Iris pigment epithelial cell (primary cell): ENCODE results near the gene MIA2.

Experiments
- DNase-seq: peaks from one replicate; pipeline ENCODE4 v3.0.0-alpha.2; 2011; ENCODE audit warnings: low read depth

MIA2 gene

DNA sequence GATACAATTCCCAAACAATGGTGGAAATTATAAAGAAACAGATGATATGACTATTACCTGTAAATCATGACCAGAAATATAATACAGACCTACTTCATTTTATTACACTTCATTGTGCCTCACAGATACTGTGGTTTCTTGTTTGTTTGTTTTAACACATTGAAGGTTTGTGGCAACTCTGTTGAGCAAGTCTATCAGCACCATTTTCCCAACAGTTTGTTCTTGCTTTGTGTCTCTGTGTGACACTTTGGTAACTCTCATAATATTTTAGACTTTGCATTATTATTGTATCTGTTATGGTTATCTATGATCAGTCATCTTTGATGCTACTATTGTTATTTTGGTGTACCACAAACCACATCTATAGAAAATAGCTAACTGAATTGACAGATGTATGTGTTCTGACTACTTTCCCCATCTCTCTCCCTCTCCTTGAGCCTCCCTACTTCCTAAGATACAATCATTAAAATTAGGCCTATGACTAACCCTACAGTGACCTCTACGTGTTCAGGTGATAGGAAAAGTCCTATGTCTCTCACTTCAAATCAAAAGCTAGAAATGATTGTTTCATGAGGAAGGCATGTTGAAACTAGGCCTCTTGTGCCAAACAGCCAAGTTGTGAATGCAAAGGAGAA, 149.4 kb downstream of the MIA2 start:
- DNase-seq: no peak

GRCh38 chr14:39383741-39384140, 150.0 kb downstream of the MIA2 start:
- no peak for DNase-seq

DNA sequence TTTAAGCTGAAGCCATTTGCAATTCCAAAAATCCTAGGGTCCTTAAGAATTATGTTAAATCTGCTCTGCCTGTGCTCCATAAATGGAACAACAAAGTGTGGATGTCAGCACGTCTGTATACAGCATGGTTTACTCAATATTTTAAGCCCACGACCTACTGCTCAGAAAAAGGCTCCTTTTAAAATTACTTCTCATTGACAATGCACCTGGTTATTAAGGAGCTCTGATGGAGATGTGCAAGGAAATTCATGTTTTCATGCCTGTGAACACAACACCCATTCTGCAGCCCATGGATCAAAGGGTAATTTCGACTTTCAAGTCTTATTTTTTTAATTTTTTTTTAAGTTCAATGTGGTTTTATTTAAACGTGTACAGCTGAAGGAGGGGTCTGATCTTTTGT, 150.5 kb downstream of the MIA2 start:
- DNase-seq: no peak

- no peak for DNase-seq
Observed at GRCh38 chr14:39393289-39393688, 159.6 kb downstream of the MIA2 start.

- peak; percentile 38 for DNase-seq
Observed at GRCh38 chr14:39395555-39396254, 162.0 kb downstream of the MIA2 start.

GRCh38 chr14:39396448-39396847, 162.7 kb downstream of the MIA2 start:
- DNase-seq: peak; percentile 69

DNA sequence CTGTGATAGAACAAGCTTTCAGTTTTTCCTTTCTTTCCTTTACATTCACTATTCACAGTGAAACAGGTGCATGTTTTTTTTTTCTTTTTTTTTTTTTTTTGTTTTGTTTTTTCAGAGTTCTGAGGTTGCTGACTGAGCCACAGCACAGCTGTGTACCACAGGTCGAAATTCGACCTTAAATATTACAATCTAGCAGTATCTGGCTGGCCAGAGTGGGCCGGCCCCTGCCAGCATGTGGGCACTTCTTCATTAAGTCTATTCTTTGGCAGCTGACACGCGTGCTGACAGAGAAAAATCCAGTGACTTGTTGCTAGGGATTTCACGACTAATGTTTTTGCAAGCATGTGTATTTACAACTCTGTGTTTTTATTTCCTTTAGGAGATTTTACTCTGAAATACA, 164.7 kb downstream of the MIA2 start:
- no peak for DNase-seq

DNA sequence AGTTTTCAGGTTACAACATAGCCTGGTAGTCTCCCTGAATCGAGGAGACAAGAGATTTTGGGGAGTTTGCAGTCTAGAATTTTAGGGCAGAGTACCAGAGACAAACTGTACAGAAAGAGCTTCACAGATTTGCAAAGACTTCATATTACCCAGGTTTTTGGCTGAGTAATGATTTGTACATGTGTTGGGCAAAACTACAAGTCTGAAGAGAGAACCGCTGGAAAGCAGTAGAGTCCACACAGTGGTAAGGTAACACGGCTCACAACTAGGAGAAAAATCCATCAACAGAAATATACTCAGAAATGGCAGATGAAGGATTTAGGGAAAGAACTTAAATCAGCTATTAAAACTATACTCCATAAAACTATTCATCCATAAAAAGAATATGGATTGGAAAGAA, 172.8 kb downstream of the MIA2 start:
- no peak for DNase-seq

- DNase-seq: no peak
Observed at GRCh38 chr14:39416072-39416471, 182.4 kb downstream of the MIA2 start.

DNA sequence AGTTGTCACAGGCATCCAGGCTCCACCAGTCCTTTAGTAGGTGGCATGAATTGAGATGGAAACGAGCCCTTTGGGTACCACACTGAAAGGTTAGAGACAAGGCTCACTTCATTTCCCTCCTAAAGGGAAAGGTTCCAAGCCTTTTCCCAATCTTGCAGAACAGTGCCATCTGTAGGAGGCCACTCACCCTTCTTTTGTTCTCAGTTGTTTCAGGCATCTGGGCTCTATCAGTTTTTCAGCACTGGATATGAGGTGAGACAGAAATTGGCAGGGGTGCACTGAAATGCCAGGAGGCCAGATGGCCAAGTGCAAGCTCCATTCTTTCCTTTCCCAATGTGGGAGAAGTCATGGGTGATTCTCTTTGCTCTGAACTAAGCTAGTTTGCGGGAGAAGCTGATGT, 183.3 kb downstream of the MIA2 start:
- peak; percentile 42 for DNase-seq

DNA sequence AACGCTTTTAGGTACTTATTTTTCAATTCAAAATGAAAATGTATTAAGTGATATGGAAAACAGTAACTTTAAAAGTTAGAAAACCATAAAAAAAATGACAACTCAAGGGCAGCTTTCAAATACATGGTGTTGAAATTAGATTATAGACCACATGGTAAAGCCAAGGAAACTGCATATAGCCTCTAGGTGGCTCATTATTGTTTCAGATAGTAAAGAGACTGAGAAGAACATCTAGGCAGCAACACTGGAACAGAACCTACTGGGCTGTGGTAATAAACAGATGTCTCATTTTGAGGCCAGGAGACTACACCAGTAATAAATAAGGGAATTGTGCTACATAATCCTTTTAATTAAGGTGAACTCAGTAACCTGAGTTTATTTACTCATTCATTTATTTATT, 185.6 kb downstream of the MIA2 start:
- DNase-seq: peak; percentile 11

GRCh38 chr14:39422243-39422642, 188.5 kb downstream of the MIA2 start:
- no peak for DNase-seq

- no peak for DNase-seq
Observed at GRCh38 chr14:39423793-39424192, 190.1 kb downstream of the MIA2 start.

DNA sequence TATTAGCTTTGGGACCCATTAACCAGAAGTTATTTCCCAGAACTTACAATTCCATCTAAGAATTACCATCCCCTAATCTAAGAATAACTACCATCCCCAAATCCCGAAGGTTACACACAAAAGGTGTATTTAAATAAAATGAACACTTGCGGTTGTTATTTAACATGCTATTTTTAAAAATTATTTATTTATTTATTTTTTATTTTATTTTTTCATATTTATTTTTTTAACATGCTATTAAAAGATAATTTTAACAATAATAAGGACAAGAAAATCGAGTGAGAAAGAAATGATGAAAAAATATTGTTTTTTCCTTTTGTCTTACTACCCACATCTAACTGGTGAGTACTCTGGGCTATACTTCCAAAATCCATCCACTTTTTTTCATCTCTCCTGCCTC, 192.2 kb downstream of the MIA2 start:
- DNase-seq: no peak

GRCh38 chr14:39426605-39427004, 192.9 kb downstream of the MIA2 start:
- DNase-seq: peak; percentile 66

GRCh38 chr14:39428118-39428517, 194.4 kb downstream of the MIA2 start:
- no peak for DNase-seq

DNA sequence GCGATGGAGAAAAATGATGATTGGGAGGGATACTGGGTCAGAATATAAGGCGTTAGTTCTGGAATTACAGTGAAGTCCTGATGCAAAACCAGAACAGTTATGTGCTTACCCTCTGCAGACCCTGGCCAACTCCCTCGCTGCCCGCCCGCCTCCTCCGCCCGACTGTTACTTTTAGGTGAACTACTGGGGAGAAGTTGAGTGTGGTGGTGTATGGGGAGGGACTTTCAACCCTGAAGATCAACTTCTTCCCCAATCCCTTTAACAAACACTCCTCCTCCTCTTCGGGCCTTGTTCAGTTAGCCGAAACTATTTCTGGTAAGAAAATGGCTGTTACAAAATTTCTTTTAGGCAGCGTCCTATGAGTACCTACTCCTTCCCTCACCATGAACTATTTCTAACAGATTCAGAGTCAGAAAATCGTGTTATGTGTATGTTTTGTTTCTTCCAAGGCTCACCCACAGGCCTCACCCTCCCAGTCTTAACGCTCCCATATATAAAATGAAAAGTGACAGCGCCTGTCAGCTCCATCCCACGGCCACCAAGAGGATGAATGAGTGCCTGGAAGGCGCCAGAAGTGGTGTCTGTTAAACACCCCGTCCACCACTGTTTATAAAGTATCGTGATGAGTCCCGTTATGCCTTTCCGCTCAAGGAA, 197.2 kb downstream of the MIA2 start:
- peak; percentile 31 for DNase-seq

DNA sequence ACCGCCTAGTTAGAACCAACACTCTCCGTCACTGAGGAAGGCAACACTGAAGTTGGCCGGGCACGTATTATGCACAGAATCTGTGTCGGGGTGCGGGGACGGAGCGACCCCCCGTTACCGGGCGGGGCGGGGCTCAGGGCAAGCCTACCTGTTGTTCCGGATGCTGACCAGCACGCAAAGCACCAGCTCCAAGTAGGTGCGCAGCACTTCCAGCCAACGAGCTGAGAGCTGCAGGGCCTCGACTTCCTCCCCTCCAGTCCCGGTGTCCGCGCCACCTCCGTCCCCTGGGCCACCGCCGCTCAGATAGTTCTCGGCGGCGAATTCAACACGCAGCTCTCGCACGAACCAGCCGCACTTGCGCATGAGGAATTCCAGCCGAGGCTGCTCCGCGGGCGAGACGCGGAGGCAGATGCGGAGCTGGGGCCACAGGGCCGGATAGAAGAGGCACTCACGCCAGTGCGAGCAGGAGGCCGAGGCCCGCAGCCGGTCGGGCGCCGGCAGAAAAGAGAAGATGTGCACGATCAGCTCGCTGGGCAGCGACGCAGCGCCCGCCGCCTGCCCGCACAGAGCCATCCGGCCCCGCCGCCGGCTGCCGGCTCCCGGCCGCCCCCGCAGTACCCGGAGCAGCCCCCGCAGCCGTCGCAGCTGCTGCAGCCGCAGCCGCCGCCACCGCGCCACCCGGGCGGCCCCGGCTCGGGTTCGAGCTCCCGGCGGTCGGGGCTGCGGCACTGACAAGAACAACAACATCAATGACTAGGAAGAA, 197.9 kb downstream of the MIA2 start:
- peak; percentile 43 for DNase-seq

DNA sequence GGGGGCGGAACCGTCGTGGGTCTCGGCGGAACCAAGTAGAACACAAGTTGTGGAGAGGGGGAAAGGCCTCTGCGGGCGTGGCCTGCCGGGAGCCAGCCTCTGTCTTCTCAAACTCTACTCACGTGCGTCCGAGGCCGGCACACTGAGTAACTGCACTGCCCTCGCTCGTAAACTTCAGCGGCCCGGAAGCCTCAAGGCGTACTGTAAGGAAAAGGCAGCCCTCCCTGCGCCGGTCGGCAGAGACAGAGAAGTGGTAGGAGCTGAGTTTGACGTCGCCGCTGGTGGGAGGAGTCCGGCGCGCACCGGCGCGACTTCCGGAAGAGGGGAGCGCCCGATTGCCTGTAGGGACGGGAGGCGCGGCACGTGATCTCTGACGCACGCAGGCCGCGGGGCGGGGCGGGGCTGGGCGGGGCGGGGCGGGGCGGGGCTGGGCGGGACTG, 198.5 kb downstream of the MIA2 start, which contains the start of gene FBXO33:
Gene FBXO33, minus strand, starts transcription at position 255 of the 440 bp plus-strand sequence. CDS start 271 bp downstream, outside the sequence.
- peak; percentile 97 for DNase-seq

- peak; percentile 70 for DNase-seq
Observed at GRCh38 chr14:39432619-39433451, 199.1 kb downstream of the MIA2 start.

DNA sequence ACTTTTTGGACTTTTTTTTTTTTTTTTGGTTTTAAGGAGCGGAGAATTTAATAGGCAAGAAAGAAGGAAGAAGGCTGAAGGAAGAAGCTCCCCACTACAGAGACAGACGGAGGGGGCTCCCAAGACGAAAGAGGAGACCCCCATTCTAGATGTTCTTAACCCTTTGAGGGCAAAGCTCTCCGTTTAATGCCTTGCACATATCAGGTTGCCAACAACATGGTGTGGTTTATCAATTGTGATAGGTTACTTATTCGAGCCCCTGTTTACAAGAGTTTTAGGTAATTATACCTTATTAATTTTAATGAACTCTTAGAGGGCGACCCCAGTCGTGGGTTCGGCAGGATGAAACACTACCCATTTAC, 199.7 kb downstream of the MIA2 start:
- no peak for DNase-seq

- peak; percentile 10 for DNase-seq
Observed at GRCh38 chr14:39434401-39434800, 200.7 kb downstream of the MIA2 start.
